ENCODE results near the gene NCBP3.
"Not testable (repeated sequence)": the region's sequence is repeated elsewhere in the genome, so short reads cannot be mapped to it uniquely, and the experiment has no call there.

The NCBP3 gene

DNA sequence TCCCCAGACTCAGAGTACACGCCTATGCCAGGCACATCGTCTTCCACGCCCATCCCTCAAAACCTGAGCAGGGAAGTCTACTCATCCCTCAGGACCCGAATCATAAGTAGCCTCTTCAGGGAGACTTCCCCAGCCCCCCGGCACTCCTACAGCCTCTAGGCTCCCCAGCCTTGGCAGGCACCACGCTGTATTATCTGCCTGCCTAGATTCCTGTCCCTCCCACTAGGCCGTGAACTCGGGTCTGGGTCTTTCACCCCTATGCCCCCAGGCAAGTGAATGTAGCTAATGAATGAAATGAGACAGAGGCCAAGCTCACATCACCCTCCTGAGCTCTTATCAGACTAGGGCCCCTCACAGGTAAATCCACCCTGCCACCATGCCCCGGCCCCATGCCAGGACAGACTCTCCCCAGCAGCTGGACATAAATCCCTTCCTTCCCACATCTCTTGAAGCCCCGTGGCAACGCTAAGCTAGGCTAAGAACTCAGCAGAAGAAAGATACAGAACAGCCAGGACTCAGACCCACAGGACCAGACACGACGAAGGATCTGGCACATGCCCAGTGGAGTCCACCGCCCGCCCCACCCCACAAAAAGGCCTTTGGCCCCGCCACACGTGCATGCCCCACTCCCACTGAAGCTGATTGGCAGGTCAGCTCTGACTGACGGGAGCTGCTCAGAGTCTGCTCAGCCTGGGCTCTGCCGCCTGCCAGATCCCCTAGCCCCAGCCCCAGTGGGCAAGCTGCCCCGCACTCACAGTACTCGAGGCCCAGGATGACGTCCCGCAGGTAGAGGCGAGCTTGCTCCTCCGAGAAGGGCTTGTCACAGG is 33.8 kb upstream of the NCBP3 start:
- no peak for DNase-seq (ENCODE audit: low read depth in 2 of 2)

DNA sequence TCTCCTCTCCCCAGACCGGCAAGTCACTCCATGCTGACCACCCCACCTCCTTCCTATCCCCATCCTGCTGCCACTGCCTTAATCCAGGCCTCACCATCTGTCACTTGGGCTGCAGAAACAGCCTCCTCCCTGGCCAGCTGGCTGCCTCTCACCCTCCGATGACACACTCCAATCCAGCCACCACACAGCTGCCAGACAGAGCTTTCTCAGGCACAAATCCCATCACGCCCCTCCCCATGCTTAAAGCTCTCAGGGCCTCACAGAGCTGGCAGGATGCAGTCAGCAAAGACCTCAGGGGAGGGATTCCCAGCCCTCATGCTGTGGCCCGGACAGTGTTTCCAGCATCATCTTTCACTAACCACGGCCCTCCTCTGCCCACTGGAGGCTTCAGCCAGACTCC is 33.1 kb upstream of the NCBP3 start:
- no peak for DNase-seq (ENCODE audit: low read depth in 2 of 2)

DNA sequence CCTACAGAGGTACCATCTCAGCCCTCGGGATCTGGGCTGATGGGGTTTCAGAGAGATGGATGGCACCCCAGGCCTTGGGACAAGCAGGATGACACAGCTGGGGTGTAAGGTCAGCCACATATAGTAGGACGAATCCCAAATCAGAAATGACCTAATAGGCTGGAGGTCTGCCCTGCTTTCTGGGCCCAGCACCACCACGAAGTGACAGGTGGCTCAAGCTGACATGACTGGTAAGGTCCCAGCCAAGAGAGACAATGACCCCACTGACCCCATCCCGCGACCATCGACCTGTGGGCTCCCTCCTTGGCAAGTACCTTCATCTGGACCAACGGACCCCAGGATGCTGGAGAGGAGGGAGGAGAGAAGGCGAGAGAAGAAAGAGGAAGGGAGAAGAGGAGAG is 31.2 kb upstream of the NCBP3 start:
- no peak for DNase-seq (ENCODE audit: low read depth in 2 of 2)

DNA sequence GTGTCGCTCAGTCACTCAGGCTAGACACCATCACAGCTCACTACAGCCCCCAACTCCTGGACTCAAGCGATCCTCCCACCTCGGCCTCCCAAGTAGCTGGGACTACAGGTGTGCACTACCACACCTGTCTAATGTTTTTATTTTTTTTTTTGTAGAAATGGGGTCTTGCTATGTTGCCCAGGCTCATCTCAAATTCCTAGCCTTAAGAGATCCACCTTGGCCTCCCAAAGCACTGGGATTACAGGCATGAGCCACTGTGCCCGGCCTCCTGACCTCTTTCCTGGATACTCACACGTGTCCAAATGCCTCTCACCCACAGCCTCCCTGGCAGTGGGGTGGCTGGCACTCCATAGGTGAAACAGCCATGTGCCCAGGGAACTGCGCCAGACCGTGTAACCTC is 29.3 kb upstream of the NCBP3 start:
- no peak for DNase-seq (ENCODE audit: low read depth in 2 of 2)

DNA sequence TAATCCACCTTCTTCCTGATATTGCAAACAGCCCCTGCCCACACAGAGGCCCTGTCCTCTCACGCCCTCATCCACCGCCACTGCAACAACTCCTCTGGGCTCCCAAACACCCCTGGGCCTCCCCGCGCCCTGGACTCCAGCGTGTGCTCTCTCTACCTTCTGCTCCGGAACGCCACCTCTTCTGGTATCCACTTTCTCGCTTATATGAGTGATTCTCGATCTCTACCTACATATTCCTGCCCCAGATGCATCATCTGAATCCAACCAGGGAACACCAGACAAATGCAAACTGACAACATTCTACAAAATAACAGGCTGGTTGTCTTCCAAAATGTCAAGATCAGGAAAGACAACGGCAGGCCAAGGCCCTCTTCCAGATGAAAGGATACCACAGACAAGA is 27.8 kb upstream of the NCBP3 start:
- DNase-seq (ENCODE audit: low read depth in 2 of 2) = no peak

DNA sequence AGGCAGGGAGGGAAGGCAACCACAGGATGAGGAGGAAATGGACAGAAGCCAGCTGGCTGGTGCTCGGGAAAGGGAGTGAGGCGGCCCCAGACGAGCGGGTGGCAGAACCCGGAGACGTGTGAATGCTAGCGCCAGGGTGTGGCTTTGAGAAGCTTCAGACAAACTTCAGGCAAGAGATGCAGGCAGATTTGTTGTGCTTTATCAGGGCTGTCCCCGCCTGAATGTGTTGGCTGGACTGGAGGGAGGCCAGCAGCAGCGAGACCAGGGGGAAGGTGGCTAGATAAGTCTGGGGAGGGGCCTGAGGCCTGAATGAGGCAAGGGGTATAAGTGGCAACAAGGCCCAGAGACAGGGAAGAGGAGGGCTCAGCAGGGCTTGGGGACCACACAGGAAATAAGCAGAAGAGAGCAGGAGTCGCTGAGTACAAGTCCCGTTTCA is 24.8 kb upstream of the NCBP3 start:
- DNase-seq (ENCODE audit: low read depth in 2 of 2) = no peak

DNA sequence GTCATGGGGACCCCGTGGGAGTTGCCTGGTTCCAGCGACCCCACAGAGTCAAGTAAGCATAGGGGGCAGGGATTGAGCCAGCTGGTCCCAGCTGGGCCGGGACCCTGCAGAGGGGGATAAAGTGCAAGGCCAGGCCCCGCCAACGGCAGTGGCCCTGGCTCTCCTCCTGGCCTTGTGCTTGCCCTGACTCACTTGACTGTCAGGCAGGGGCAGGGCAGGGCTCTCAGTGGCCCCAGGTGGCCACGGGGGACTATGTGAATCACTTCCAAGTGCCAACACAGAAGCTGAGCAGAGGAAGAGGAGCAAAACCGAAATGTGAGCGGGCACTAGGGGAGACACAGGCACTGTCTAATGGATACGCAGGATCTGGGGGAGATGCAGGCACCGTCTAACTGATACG is 21.6 kb upstream of the NCBP3 start:
- DNase-seq (ENCODE audit: low read depth in 2 of 2) = no peak

DNA sequence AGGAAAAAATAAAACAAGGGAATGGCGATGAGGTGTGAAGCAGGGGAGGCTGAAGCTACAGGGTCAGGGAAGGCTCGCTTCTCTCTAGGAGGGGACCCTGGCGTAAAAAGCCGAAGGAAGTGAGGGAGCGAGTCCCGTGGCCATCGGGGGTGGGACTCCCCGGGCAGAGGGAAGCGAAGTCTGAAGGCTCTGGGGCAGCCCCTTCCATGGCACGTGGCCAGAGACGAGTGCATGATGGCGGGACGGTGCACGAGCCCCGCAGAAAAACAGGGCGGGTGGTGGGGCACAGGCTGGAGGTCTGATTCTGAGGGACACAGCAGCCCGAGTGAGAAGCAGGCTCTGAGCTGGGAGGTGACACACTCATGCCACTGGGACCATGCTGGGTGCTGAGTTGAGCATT is 21.1 kb upstream of the NCBP3 start:
- DNase-seq (ENCODE audit: low read depth in 2 of 2) = no peak

DNA sequence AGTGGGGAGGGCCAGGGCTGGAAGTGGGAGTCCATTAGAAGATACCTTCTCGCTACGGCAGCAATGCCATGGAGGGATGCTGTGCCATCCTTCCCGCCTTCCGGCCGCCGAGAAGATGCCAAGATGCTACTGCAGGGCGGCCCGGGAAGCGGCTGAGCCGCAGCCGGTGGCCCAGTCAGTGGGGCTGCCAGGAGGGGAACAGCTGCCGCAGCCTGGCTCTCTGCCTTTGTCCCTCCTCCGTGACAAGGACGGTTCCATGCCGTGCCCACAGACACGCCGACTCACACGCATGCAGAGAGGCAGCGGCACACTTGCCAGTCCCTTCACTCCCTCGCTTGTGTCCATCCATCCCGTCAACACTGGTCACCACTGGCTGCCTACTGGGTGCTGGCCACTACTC is 20.2 kb upstream of the NCBP3 start:
- no peak for DNase-seq (ENCODE audit: low read depth in 2 of 2)

DNA sequence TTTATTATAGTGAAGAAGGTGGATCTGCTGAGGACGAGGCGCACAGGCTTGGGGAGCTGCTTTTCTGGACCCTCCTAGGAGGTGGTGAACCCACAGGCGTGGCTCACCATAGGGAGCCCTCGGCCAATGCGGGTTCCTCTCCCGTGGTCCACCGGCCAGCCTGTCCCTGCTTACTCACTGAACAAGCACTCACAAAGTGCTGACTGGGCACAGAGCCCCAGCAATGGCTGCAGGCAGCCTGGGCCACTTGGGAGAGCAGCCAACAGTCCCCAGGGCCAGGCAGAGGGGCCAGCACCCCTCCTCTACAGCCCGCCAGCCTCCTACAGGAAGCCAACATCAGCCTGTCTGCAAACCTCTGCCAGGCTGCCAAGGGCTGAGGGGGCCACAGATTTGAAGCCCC is 19.1 kb upstream of the NCBP3 start:
- no peak for DNase-seq (ENCODE audit: low read depth in 2 of 2)

DNA sequence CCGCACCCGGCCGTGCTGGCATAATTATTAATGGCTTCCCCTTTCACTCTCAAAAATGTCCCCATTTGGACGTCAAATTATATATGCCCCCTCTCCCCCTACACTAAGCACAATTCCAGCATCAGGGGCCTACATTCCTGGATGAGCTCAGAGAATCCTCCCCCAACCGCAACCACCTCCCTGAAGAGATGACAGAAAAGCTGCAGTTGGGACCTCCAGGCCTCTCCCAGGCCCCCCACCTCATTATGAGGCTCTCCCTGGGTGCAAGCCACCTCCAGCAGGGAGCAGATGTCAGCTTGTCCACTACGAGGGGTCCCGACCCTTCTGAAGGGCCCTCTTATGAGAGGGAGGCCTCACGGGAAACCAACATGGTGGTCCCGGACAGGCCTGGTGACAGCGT is 18.5 kb upstream of the NCBP3 start:
- no peak for DNase-seq (ENCODE audit: low read depth in 2 of 2)

DNA sequence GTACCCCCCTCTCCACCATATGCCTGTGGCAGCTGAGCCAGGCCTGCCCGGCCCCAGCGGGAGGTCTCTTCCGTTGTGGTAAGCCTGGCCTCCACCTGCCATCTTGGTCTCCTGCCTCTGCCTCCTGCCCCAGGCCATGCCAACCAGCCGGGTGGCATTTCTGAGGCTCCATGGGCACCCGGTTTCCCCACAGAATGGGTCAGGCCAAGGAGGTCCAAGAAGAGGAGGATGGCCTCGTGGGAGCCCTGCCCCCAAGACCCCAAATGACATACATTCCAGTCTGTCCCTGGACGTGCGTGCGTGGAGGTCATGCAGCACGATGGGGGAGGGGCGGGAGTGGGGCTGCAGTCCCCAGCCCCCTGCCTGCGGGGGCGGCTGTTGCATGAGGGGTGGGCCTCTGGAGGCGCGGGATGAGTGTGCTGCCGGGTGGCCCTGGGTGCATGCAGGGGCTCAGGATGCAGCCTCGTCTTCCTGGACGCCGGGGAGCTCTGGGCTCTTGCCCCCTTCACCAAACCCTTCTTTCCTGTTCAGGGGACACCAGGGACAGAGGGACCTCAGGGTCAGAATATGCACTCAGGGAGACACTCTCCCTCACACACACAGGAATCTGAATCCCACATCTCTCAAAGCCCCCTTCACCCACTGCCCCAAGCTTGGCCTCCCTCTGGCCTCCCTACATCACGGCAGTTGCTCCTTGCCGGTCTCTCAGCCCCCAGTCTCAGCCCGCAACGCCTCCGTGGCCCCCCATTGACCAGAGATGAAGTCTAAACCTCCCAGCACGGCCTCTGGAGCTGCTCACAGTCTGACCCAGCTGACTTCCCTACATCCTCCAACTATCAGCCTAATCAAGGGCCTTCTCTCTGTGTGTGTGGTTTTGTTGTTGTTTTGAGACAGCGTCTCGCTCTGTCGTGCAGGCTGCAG is 16.0 kb upstream of the NCBP3 start:
- DNase-seq (ENCODE audit: low read depth in 2 of 2) = no peak

DNA sequence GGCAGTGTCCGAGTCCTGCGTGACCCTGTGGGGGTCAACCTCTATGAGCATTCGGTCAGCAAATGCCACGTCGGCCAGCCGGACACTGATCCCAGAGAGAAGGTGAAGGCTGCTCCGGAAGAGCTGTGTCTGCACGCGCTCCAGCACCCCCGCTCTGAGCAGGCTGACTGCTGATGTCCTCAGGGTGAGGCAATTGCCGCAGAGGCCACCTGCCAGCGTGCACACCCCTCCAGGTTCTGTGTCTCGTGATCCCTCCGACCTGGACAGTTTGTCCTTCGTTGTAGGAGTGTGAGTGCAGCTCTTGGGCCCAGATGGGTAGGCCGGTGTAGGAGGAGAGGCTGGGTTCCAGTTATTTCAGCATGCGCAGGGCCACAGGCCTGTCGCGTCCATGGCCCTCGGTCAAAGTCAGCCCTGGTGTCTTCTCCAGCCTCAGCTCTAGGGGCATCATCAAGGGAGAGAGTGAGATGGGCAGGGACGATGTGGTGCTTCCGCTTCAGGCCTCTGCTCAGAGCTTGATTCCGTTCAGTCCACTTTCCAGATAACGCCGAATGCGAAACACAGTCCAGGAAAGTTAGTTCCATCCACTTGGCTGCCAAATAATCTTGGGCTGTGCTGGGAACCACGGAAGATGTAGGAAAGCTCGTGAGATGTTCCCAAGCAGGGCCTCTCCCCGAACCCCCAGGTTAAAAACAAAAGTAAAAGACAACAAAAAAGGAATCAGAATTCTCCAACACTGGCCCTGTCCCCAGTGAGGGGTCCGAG is 15.1 kb upstream of the NCBP3 start:
- DNase-seq (ENCODE audit: low read depth in 2 of 2) = no peak

DNA sequence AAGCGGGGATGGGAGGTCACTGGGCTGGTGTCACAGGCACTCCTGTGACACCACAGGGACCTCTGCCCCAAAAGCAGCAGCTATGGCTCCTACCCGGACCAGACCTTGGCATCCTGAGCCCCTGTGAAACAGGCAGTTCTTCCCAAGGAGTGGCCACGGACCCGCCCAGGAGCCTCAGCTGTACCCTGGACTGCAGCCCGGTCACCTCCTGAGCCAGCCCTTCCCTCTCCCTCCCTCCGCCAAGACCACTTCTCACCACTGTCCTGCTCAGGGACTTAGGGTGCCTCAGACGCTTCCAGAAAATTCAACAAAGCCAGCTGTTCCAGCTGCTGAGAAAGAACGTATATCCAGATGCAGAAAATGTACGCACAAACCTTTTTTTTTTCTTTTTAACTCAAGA is 13.9 kb upstream of the NCBP3 start:
- DNase-seq (ENCODE audit: low read depth in 2 of 2) = no peak

DNA sequence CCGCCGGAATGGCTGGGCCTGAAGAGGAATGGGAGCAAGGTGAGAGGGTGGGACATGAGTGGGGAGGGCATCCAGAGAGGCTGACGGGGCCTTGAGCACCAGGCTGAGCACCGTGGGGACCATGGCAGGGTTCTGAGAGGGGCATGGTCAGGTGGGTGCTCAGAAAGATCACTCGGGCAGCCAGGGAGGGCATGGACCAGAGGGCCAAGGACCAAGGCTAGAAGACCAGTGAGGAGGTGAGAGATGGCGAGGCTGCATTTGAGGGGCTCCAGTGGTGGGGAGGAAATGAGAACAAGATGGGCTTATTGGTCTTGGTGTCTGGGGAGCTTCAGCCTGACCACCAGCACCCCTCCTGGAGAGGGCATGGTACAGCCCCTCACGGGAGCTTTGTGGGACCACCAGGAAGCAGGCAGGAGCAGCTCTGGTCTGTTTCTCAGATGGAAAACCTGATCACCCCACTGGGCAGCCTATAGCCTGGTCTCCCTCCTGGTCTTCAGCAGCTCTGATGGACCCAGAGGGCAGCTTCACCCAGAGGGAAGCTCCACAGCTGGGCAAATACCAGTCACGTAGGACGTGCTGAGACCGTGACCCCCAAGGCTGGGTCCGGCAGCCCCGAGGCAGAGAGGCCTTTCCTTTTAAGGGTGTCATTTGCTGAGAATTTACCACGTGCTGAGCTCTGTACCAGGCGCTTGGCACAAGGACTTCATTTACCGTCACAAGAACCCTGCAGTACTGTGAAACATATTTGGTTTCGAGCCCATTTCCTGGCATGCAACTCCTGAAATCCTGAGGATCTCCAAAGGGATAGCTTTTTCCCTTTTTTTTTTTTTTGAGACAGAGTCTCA is 11.4 kb upstream of the NCBP3 start:
- no peak for DNase-seq (ENCODE audit: low read depth in 2 of 2)

DNA sequence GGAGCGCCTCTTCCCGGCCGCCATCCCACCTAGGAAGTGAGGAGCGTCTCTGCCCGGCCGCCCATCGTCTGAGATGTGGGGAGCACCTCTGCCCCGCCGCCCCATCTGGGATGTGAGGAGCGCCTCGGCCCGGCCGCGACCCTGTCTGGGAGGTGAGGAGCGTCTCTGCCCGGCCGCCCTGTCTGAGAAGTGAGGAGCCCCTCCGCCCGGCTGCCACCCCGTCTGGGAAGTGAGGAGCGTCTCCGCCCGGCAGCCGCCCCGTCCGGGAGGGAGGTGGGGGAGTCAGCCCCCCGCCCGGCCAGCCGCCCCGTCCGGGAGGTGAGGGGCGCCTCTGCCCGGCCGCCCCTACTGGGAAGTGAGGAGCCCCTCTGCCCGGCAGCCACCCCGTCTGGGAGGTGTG is 8.2 kb upstream of the NCBP3 start:
- not testable (repeated sequence) for DNase-seq (ENCODE audit: low read depth in 2 of 2)

DNA sequence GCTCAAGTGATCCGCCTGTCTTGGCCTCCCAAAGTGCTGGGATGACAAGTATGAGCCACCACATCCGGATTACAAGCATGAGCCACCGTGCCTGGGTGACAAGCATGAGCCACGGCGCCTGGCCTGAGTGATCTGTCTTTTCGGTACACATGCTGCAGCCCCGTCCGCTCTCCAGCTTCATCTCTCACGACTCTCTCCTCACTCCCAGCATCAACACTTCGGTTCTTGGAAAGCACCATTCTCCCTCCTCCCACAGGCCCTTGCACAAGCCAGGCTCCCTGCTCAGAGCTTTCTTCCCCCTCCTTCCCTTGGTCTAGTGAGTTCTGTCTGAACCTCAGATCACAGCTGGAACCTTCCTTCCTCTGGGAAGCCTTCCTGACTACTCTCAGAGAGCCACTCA is 6.5 kb upstream of the NCBP3 start:
- DNase-seq (ENCODE audit: low read depth in 2 of 2) = no peak

DNA sequence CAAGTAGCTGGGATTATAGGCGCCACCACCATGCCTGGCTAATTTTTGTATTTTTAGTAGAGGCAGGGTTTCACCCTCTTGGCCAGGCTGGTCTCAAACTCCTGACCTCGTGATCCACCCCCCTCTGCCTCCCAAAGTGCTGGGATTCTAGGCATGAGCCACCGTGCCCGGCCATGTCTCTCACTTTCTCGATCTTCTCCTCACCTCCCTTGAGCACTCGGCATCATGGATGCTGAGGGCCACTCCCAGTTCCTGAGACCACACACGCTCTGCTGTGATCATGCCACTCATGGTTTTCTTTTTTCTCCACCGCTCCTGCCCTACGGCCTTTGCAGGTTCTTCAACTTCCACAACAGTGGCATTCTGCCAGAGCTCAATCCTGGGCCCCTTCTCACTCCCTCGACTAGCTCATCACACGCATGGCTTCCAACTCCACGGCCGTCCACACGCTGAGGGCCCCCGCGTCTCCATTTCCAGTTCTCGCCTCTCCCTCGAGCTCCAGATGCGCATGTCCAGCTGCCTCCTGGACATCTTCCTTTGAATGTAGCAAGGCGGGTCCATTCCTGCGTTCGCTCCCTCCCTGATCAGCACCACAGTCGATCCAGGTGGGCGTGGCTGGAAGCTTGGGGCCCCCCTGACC is 5.5 kb upstream of the NCBP3 start:
- DNase-seq (ENCODE audit: low read depth in 2 of 2) = no peak

DNA sequence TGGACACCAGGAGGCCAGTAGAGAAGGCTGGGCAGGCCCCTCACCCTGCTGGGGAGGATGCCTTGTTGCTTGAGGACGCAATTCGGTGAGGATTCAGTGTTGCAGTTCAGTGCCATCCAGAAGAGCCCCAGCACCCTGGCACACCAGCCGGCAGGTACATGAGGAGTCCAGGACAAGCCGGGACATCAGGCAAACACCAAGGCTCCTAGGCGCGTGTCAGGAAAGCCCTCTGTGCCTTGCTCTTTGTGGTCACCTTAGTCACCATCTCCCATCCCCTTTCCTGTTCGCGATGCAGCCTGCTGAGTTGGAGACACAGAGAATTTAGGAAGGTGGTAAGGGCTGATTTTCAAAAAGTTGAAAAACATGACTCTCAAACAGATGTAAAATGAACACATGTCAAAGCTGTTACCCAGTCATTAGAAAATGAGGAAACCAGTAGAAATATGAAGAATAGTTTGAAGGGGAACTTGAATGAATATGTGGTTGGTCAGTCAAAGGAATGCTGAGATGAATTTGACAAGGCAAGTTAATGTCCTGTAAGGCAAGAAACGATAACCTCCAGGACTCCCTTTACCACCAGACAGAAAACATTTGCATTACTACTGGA is 2.3 kb upstream of the NCBP3 start:
- no peak for DNase-seq (ENCODE audit: low read depth in 2 of 2)

DNA sequence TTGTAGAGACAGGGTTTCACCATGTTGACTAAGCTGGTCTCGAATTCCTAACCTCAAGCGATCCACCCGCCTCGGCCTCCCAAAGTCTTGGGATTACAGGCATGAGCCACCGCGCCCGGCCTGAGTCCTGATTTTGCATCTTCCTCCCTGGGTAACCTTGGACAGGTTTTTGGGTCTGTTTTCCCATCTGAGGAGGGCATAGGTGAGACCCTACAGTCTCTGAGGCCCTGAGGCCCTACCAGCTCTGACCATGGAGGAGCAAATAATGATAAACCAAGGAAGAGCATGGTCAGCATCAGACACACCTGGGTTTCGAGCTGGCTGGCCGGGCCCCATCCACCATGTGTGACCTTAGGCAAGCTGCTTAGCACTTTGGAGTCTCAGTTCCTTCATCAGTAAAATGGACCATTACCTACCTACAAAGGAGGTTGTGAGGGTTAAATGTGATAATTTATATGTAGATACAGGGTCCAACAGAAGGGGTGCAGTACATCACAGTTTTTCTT is 1.2 kb upstream of the NCBP3 start:
- no peak for DNase-seq (ENCODE audit: low read depth in 2 of 2)
